Measurements from ENCODE around the gene DNAJC22. TPM values are rescaled to one million over a fixed set of nuclear protein-coding genes. Genes with fewer than 3 reads are reported as not detected.

DNAJC22 gene
- total and polyA plus RNA-seq, 2 of the 13 experiments (the other 11 are each of a cell fraction or from before 2014, with no cell fraction given) = 25.2 to 31.7 TPM

DNA sequence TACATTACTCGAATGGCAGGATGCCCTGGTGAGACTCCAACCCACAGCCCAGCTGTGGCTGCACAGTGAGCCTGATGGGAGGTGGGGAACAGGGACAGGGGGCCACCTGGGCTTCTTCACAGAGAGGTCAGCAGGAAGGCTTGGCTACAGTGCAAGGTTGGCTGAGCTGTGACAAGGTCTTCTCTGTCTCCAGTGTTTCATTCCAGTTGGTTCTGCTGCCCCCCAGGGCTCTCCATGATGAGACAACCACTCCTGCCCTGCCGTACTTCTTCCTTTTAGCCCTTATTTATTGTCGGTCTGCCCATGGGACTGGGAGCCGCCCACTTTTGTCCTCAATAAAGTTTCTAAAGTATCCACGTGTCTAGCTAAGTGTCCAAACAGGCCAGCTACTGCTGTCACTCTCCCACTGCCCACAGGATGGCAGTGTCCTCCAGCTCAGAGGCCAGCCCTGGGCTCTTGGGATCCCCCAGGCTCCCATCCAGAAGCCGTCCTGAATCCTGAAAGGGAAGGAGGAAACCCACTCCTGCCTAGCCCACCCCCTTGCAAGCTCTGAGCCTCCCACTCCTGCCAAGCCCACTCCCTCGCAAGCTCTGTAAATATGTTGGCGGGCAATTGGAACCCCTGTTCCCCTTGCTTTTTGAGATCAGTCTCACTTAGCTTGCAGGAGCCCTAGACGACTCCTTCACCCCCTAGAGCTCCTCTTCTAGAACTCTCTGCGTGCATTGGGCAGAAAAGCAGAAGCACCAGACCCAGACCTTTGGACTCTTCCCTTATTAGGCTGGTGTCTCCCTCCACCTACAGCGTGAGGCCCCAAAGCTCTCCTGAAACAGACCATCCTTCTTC lies 15.1 kb upstream of the DNAJC22 start (continued):
- TF ChIP-seq TGIF2 (CRISPR knock-in tag; IDR thresholded peaks at IDR 0.05) = peak; percentile 40; the same call in 1 of the 2 replicates
- TF ChIP-seq ZNF883 (CRISPR knock-in tag; IDR thresholded peaks at IDR 0.05; ENCODE audit: not compliant biosample characterization) = no peak
- TF ChIP-seq ZNF761 (CRISPR knock-in tag; conservative IDR thresholded peaks at IDR 0.05) = no peak
- no peak for TF ChIP-seq MIXL1 (CRISPR knock-in tag; IDR thresholded peaks at IDR 0.05)
- no peak for TF ChIP-seq CREM (IDR thresholded peaks at IDR 0.05)
- TF ChIP-seq CREM (CRISPR knock-in tag; IDR thresholded peaks at IDR 0.05) = no peak
- TF ChIP-seq, protein P1, sequence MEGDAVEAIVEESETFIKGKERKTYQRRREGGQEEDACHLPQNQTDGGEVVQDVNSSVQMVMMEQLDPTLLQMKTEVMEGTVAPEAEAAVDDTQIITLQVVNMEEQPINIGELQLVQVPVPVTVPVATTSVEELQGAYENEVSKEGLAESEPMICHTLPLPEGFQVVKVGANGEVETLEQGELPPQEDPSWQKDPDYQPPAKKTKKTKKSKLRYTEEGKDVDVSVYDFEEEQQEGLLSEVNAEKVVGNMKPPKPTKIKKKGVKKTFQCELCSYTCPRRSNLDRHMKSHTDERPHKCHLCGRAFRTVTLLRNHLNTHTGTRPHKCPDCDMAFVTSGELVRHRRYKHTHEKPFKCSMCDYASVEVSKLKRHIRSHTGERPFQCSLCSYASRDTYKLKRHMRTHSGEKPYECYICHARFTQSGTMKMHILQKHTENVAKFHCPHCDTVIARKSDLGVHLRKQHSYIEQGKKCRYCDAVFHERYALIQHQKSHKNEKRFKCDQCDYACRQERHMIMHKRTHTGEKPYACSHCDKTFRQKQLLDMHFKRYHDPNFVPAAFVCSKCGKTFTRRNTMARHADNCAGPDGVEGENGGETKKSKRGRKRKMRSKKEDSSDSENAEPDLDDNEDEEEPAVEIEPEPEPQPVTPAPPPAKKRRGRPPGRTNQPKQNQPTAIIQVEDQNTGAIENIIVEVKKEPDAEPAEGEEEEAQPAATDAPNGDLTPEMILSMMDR (CRISPR knock-in tag; IDR thresholded peaks at IDR 0.05) = peak; percentile 88
- TF ChIP-seq ZMYM4 (CRISPR knock-in tag; IDR thresholded peaks at IDR 0.05) = no peak
- no peak for TF ChIP-seq ZNF747 (CRISPR knock-in tag; IDR thresholded peaks at IDR 0.05; ENCODE audit: borderline replicate concordance)
- TF ChIP-seq ZBTB20 (CRISPR knock-in tag; IDR thresholded peaks at IDR 0.05; ENCODE audit: borderline replicate concordance, low read depth) = no peak
- no peak for TF ChIP-seq SSRP1 (CRISPR knock-in tag; IDR thresholded peaks at IDR 0.05)
- TF ChIP-seq DMAP1 (CRISPR knock-in tag; IDR thresholded peaks at IDR 0.05) = no peak
- TF ChIP-seq ZNF383 (CRISPR knock-in tag; IDR thresholded peaks at IDR 0.05; ENCODE audit: borderline replicate concordance) = no peak
- no peak for TF ChIP-seq MEIS1 (CRISPR knock-in tag; IDR thresholded peaks at IDR 0.05; ENCODE audit: borderline replicate concordance)
- no peak; the same call in 1 of the 2 replicates for TF ChIP-seq ARID4A (CRISPR knock-in tag; IDR thresholded peaks at IDR 0.05; ENCODE audit: borderline replicate concordance)
- TF ChIP-seq HMGXB3 (CRISPR knock-in tag; IDR thresholded peaks at IDR 0.05; ENCODE audit: borderline replicate concordance) = no peak
- no peak for TF ChIP-seq ZNF552 (CRISPR knock-in tag; IDR thresholded peaks at IDR 0.05; ENCODE audit: borderline replicate concordance)
- no peak for TF ChIP-seq GTF3A (CRISPR knock-in tag; conservative IDR thresholded peaks at IDR 0.05)
- TF ChIP-seq ZNF782 (CRISPR knock-in tag; IDR thresholded peaks at IDR 0.05; ENCODE audit: borderline replicate concordance) = no peak
